ENCODE results near the gene PATJ.

The PATJ gene

GRCh38 chr1:62046927-62047326, 304.6 kb downstream of the PATJ start:
- Histone ChIP-seq H3K4me2 (ENCODE audit: low read length, poor library complexity, severe bottlenecking) (no peak overlapping the region), H3K27me3 (ENCODE audit: control insufficient read depth in 1 of 2, insufficient read depth in 1 of 2, low read length in 2 of 2) (no peaks in the 10 kb centered on the region), H3K4me3 (ENCODE audit: insufficient read depth in 1 of 2, low read depth in 1 of 2, low read length in 2 of 2) (no peak overlapping the region), H2AFZ (ENCODE audit: low read depth, low read length) (no peak overlapping the region), H4K91ac (ENCODE audit: low read length) (no peak overlapping the region), H3K79me1 (replicated peaks; ENCODE audit: low read length, poor library complexity, severe bottlenecking) (no peaks in the 10 kb centered on the region), H2BK12ac (ENCODE audit: low read length in 2 of 2) (no peak overlapping the region), H3K36me3 (ENCODE audit: control insufficient read depth in 1 of 2, insufficient read depth in 2 of 2, low read depth in 1 of 2, low read length in 2 of 2) (no peaks in the 10 kb centered on the region), H4K8ac (ENCODE audit: low read length) (no peak overlapping the region), H2BK15ac (ENCODE audit: low read depth, poor library complexity, severe bottlenecking) (no peak overlapping the region), H3K9me3 (ENCODE audit: control insufficient read depth, low read length) (no peaks in the 10 kb centered on the region), H3K9ac (ENCODE audit: low read length) (no peak overlapping the region), H2AK5ac (ENCODE audit: low read length, severe bottlenecking) (no peak overlapping the region), H3K4ac (ENCODE audit: low read depth in 1 of 2, low read length in 2 of 2) (no peak overlapping the region), H2BK120ac (ENCODE audit: low read depth, low read length) (no peak overlapping the region), H3K4me1 (ENCODE audit: control insufficient read depth, insufficient read depth, low read depth, low read length) (peaks cover 4% of the 10 kb centered on the region), H3K23ac (ENCODE audit: low read length in 2 of 2) (no peak overlapping the region), H3K18ac (ENCODE audit: low read depth in 1 of 2, low read length in 2 of 2) (no peak overlapping the region), H3K14ac (ENCODE audit: low read length in 2 of 2) (no peak overlapping the region), H2BK5ac (ENCODE audit: low read depth, low read length, poor library complexity, severe bottlenecking) (no peak overlapping the region), H3K27ac (ENCODE audit: low read length, poor library complexity, severe bottlenecking) (no peak overlapping the region)
- DNase-seq, result no peak
- WGBS, result 94% methylated on average over 7 of the region's 7 CpGs

GRCh38 chr1:62050165-62050564, 307.9 kb downstream of the PATJ start:
- Histone ChIP-seq H3K36me3 (ENCODE audit: control insufficient read depth in 1 of 2, insufficient read depth in 2 of 2, low read depth in 1 of 2, low read length in 2 of 2) (no peaks in the 10 kb centered on the region), H3K9ac (ENCODE audit: low read length) (no peak overlapping the region), H3K4me1 (ENCODE audit: control insufficient read depth, insufficient read depth, low read depth, low read length) (peaks cover 4% of the 10 kb centered on the region), H3K18ac (ENCODE audit: low read depth in 1 of 2, low read length in 2 of 2) (no peak overlapping the region), H3K4ac (ENCODE audit: low read depth in 1 of 2, low read length in 2 of 2) (no peak overlapping the region), H3K4me2 (ENCODE audit: low read length, poor library complexity, severe bottlenecking) (no peak overlapping the region), H2BK5ac (ENCODE audit: low read depth, low read length, poor library complexity, severe bottlenecking) (no peak overlapping the region), H3K4me3 (ENCODE audit: insufficient read depth in 1 of 2, low read depth in 1 of 2, low read length in 2 of 2) (no peak overlapping the region), H3K9me3 (ENCODE audit: control insufficient read depth, low read length) (no peaks in the 10 kb centered on the region), H3K14ac (ENCODE audit: low read length in 2 of 2) (no peak overlapping the region), H4K8ac (ENCODE audit: low read length) (no peak overlapping the region), H3K27me3 (ENCODE audit: control insufficient read depth in 1 of 2, insufficient read depth in 1 of 2, low read length in 2 of 2) (no peaks in the 10 kb centered on the region), H3K79me1 (replicated peaks; ENCODE audit: low read length, poor library complexity, severe bottlenecking) (no peaks in the 10 kb centered on the region), H2AK5ac (ENCODE audit: low read length, severe bottlenecking) (no peak overlapping the region), H2BK12ac (ENCODE audit: low read length in 2 of 2) (no peak overlapping the region), H2BK15ac (ENCODE audit: low read depth, poor library complexity, severe bottlenecking) (no peak overlapping the region), H2AFZ (ENCODE audit: low read depth, low read length) (no peak overlapping the region), H3K27ac (ENCODE audit: low read length, poor library complexity, severe bottlenecking) (no peak overlapping the region), H3K23ac (ENCODE audit: low read length in 2 of 2) (no peak overlapping the region), H4K91ac (ENCODE audit: low read length) (no peak overlapping the region), H2BK120ac (ENCODE audit: low read depth, low read length) (no peak overlapping the region)
- DNase-seq, result no peak
- 91% methylated on average over 1 of the region's 3 CpGs for WGBS

GRCh38 chr1:62052946-62053345, 310.7 kb downstream of the PATJ start:
- H3K23ac ChIP-seq (ENCODE audit: low read length in 2 of 2), result no peak overlapping the region

GRCh38 chr1:62054188-62054587, 311.9 kb downstream of the PATJ start:
- 75% methylated on average over 1 of the region's 1 CpG for WGBS
- Histone ChIP-seq H3K36me3 (ENCODE audit: control insufficient read depth in 1 of 2, insufficient read depth in 2 of 2, low read depth in 1 of 2, low read length in 2 of 2) (no peaks in the 10 kb centered on the region), H4K91ac (ENCODE audit: low read length) (no peak overlapping the region), H2BK5ac (ENCODE audit: low read depth, low read length, poor library complexity, severe bottlenecking) (no peak overlapping the region), H2AK5ac (ENCODE audit: low read length, severe bottlenecking) (no peak overlapping the region), H3K9ac (ENCODE audit: low read length) (no peak overlapping the region), H2BK120ac (ENCODE audit: low read depth, low read length) (no peak overlapping the region), H3K79me1 (replicated peaks; ENCODE audit: low read length, poor library complexity, severe bottlenecking) (no peaks in the 10 kb centered on the region), H3K4me1 (ENCODE audit: control insufficient read depth, insufficient read depth, low read depth, low read length) (no peaks in the 10 kb centered on the region), H3K27ac (ENCODE audit: low read length, poor library complexity, severe bottlenecking) (no peak overlapping the region), H3K23ac (ENCODE audit: low read length in 2 of 2) (no peak overlapping the region), H4K8ac (ENCODE audit: low read length) (no peak overlapping the region), H3K27me3 (ENCODE audit: control insufficient read depth in 1 of 2, insufficient read depth in 1 of 2, low read length in 2 of 2) (no peaks in the 10 kb centered on the region), H2AFZ (ENCODE audit: low read depth, low read length) (no peak overlapping the region), H2BK12ac (ENCODE audit: low read length in 2 of 2) (no peak overlapping the region), H2BK15ac (ENCODE audit: low read depth, poor library complexity, severe bottlenecking) (no peak overlapping the region), H3K14ac (ENCODE audit: low read length in 2 of 2) (no peak overlapping the region), H3K4me2 (ENCODE audit: low read length, poor library complexity, severe bottlenecking) (no peak overlapping the region), H3K4me3 (ENCODE audit: insufficient read depth in 1 of 2, low read depth in 1 of 2, low read length in 2 of 2) (no peak overlapping the region), H3K9me3 (ENCODE audit: control insufficient read depth, low read length) (no peaks in the 10 kb centered on the region), H3K18ac (ENCODE audit: low read depth in 1 of 2, low read length in 2 of 2) (no peak overlapping the region), H3K4ac (ENCODE audit: low read depth in 1 of 2, low read length in 2 of 2) (no peak overlapping the region)
- DNase-seq, result no peak

More at GRCh38 chr1:62052946-62053345, 310.7 kb downstream of the PATJ start:
- no peak for DNase-seq
- H2BK120ac ChIP-seq (ENCODE audit: low read depth, low read length), result no peak overlapping the region
- H2BK15ac ChIP-seq (ENCODE audit: low read depth, poor library complexity, severe bottlenecking), result no peak overlapping the region
- no peak overlapping the region for H2BK12ac ChIP-seq (ENCODE audit: low read length in 2 of 2)
- no peak overlapping the region for H3K14ac ChIP-seq (ENCODE audit: low read length in 2 of 2)
- H3K27me3 ChIP-seq (ENCODE audit: control insufficient read depth in 1 of 2, insufficient read depth in 1 of 2, low read length in 2 of 2), result no peaks in the 10 kb centered on the region
- H3K4ac ChIP-seq (ENCODE audit: low read depth in 1 of 2, low read length in 2 of 2), result no peak overlapping the region
- H3K9me3 ChIP-seq (ENCODE audit: control insufficient read depth, low read length), result no peaks in the 10 kb centered on the region
- H3K18ac ChIP-seq (ENCODE audit: low read depth in 1 of 2, low read length in 2 of 2), result no peak overlapping the region
- no peak overlapping the region for H2BK5ac ChIP-seq (ENCODE audit: low read depth, low read length, poor library complexity, severe bottlenecking)
- no peak overlapping the region for H2AK5ac ChIP-seq (ENCODE audit: low read length, severe bottlenecking)
- H3K4me3 ChIP-seq (ENCODE audit: insufficient read depth in 1 of 2, low read depth in 1 of 2, low read length in 2 of 2), result no peak overlapping the region
- H4K8ac ChIP-seq (ENCODE audit: low read length), result no peak overlapping the region
- H4K91ac ChIP-seq (ENCODE audit: low read length), result no peak overlapping the region
- no peak overlapping the region for H3K9ac ChIP-seq (ENCODE audit: low read length)
- H3K4me1 ChIP-seq (ENCODE audit: control insufficient read depth, insufficient read depth, low read depth, low read length), result no peaks in the 10 kb centered on the region
- no peaks in the 10 kb centered on the region for H3K79me1 ChIP-seq (replicated peaks; ENCODE audit: low read length, poor library complexity, severe bottlenecking)
- H3K4me2 ChIP-seq (ENCODE audit: low read length, poor library complexity, severe bottlenecking), result no peak overlapping the region
- no peak overlapping the region for H3K27ac ChIP-seq (ENCODE audit: low read length, poor library complexity, severe bottlenecking)
- H3K36me3 ChIP-seq (ENCODE audit: control insufficient read depth in 1 of 2, insufficient read depth in 2 of 2, low read depth in 1 of 2, low read length in 2 of 2), result no peaks in the 10 kb centered on the region
- no peak overlapping the region for H2AFZ ChIP-seq (ENCODE audit: low read depth, low read length)

Measured in mesenchymal stem cell (in vitro differentiated cells and primary cell).